ENCODE data around the gene STK4. TPM values are rescaled to one million over a fixed set of nuclear protein-coding genes. Genes with fewer than 3 reads are reported as not detected.

Gene STK4
- total and polyA plus RNA-seq, 2 of the 8 experiments (the other 6 are each of a cell fraction or from before 2014, with no cell fraction given): 12.0 to 34.3 TPM

DNA sequence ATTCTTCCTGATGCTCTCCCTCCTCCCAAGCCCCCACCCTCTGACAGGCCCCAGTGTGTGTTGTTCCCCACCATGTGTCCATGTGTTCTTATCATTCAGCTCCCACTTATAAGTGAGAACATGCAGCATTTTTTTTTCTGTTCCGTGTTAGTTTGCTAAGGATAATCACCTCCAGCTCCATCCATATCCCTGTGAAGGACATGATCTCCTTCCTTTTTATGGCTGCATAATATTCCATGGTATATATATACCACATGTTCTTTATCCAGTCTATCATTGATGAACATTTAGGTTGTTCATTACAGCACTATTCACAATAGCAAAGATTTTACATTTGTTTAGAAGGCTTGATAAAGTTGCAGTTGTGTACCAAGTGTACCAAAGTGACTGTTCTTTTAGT is 76.7 kb downstream of the STK4 start (continued):
- TF ChIP-seq CHD1 (IDR thresholded peaks at IDR 0.05; ENCODE audit: low read depth, low read length) (no peak), TCF12 (IDR thresholded peaks at IDR 0.05; ENCODE audit: low read depth, low read length) (no peak), RNF2 (IDR thresholded peaks at IDR 0.05; ENCODE audit: borderline replicate concordance, low read depth, low read length, missing control alignments, poor library complexity, severe bottlenecking) (no peak)

All from H1 (cell line).